ENCODE data around the gene HOXD13. TPM values are rescaled to one million over a fixed set of nuclear protein-coding genes. Genes with fewer than 3 reads are reported as not detected.

The HOXD13 gene
- total RNA-seq, 1 donor from 2014 or later: not detected

DNA sequence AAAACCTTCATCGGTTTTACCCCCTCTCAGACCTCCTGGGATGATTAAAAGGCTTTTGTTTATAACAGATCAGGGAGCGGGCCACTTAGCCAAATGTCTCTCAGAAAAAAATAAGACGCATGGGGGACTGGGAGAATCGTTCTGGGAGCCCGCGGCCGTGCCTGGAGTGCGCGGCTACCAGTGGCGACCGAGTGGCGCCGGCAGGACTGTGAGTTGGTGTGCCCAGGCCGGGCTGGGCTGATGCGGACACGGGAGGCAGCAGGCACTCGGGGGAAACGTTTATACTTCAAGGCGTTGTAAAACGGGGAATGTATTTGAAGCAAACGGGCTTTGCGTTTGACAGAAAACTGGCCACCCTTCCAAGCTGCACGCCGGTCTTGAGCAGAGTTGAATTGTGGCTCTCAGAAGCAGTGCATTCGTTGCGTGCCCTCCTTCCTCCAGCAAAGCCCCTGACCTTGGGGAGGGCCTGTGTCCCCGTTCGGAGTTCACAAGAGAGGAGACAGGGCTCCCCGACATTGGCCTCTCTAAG lies 19.4 kb downstream of the HOXD13 start:
- TF ChIP-seq, protein P1, sequence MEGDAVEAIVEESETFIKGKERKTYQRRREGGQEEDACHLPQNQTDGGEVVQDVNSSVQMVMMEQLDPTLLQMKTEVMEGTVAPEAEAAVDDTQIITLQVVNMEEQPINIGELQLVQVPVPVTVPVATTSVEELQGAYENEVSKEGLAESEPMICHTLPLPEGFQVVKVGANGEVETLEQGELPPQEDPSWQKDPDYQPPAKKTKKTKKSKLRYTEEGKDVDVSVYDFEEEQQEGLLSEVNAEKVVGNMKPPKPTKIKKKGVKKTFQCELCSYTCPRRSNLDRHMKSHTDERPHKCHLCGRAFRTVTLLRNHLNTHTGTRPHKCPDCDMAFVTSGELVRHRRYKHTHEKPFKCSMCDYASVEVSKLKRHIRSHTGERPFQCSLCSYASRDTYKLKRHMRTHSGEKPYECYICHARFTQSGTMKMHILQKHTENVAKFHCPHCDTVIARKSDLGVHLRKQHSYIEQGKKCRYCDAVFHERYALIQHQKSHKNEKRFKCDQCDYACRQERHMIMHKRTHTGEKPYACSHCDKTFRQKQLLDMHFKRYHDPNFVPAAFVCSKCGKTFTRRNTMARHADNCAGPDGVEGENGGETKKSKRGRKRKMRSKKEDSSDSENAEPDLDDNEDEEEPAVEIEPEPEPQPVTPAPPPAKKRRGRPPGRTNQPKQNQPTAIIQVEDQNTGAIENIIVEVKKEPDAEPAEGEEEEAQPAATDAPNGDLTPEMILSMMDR (IDR thresholded peaks at IDR 0.05): no peak
- intact Hi-C loops (cut with DNase I): no loop called here
- H3K4me3 ChIP-seq: no peak overlapping the region
- DNase-seq (ENCODE audit: low spot score in 2 of 2): peak in 1 of 2 donors; percentile 58
- H3K27me3 ChIP-seq: peaks cover 60% of the 10 kb centered on the region
- H3K4me1 ChIP-seq: peaks cover 0 to 12% of the 10 kb centered on the region in 2 donors
- H3K27ac ChIP-seq: no peak overlapping the region
- no peaks in the 10 kb centered on the region for H3K36me3 ChIP-seq
- H3K9me3 ChIP-seq: no peaks in the 10 kb centered on the region

DNA sequence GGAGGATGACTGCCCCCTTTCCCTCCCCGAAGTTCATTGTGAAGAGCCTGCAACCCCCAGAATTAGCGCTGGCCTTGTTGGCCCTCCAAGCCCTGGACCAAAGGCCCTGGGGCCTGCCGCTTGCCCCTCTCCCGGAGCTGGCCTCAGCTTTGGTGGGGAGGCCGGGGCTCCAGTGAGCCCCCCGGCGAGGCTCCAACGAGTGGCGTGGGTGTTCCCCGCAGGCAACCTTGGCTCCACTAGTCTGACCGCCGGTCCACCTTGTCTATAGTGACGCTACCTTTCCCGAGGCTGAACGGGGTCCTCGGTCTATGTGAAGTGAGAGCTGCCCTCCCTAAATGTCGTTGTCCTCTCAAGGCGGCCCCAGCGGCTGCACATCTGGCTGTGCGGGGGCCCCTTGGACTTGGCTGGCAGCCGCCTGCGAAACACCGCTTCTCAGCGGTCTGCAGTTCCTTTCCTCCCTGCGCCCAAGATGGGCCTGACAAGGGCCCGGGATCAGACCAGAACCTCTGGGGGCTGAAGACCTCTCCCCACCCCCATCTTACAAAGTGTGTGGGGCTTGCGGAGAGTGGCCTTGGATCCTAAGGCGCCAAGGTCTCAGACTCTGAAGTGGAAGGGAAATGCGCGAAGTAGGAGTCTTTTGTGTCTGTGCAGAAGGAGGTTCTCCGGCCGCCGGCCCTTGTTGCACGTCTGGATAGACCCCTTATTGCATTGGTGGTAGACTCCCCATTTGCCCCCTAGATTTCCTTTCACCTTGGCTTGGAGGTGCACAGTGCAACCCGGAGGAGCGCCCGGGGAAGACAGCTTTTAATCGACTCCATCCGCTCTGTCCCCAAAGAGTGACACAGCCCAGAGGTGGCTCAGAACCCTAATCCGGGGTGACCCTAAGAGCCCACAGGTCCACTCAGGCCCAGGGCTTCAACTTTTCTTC lies 20.1 kb downstream of the HOXD13 start:
- H3K27me3 ChIP-seq: peaks cover 64% of the 10 kb centered on the region
- H3K4me1 ChIP-seq: peaks cover 0 to 9% of the 10 kb centered on the region in 2 donors
- no peaks in the 10 kb centered on the region for H3K36me3 ChIP-seq
- H3K9me3 ChIP-seq: no peaks in the 10 kb centered on the region
- intact Hi-C loops (cut with DNase I): no loop called here
- no peak for DNase-seq (ENCODE audit: low spot score in 2 of 2)
- TF ChIP-seq, protein P1 (IDR thresholded peaks at IDR 0.05): no peak
- no peak overlapping the region for H3K4me3 ChIP-seq
- no peak overlapping the region for H3K27ac ChIP-seq

DNA sequence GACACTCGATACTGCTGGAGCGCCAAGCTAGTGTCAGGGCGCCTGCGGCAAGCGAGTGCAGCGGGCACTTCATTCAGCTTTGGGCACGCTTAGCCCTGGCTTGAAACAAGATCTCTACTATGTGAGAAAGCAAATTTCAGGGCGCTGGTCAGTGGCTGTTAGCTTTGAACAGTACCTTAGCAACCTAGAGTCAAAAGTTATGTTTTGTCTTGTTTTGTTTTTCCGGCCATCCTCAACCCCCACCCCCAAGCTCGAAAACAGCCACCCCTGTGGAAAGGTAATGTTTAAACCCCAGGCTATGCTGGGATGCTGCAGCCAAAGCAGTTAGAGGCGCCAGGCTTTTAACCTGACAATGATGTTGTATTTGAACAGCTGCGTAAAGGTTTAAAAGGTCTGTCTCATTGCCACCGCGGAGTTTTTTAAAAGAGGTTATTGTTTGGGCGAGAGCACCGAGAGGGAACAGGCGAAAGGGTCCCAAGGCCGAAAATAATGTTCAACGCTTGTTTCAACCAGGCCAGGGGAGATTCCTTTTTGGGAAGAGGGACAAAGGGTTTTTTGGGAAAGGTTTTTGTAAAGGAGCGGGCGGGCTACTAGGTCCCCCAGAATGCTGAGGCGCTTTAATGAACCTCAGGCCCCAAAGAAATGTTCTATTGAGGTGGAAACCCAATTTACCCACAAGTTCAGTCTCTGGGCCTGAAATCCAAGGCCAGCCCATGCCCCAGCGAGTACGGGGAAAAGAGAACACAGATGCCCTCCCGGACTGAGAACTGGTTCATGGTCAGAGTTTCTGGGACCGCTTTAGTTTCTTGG lies 21.8 kb downstream of the HOXD13 start:
- Histone ChIP-seq H3K4me1 (peaks cover 0 to 5% of the 10 kb centered on the region in 2 donors), H3K27me3 (peaks cover 56% of the 10 kb centered on the region)
- intact Hi-C loops (cut with DNase I): no loop called here

DNA sequence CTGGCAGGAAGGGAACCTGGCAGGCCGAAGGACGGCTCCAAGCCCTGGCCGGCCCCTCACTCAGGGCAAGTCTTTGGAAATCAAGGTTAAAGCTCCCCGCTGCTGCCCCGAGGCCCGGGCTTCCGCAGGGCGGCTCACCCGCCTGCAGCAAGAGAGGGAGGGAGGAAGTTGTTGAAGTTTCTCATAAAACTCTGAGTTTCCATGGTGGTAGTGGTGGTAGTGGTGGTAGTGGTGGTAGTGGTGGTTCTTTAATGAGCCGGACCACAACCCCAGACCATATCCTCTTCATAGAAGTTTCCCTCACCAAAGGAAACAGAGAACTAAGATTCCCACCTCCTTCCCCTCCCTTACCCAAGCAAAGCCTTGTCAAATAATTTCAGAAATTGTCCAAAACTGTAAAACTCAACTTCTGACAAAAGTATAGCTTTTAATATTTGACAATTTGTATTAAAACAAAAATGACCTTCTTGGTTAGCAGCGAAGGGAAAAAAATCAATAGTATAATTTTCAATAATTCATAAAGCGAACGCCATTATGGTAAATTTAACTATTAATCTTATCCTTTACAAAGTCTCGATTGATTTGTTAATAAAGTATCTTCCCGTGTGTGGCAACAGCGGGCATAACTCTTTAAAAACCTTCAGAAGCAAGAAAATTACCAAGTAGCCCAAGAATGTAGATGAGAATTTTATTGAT lies 22.6 kb downstream of the HOXD13 start:
- Histone ChIP-seq H3K36me3 (no peaks in the 10 kb centered on the region), H3K4me3 (no peak overlapping the region), H3K9me3 (no peaks in the 10 kb centered on the region), H3K27ac (no peak overlapping the region), H3K27me3 (peaks cover 48% of the 10 kb centered on the region), H3K4me1 (peaks cover 0 to 5% of the 10 kb centered on the region in 2 donors)
- intact Hi-C loops (cut with DNase I): no loop called here
- TF ChIP-seq, protein P1 (IDR thresholded peaks at IDR 0.05): no peak
- no peak for DNase-seq (ENCODE audit: low spot score in 2 of 2)

More for the DNA sequence above, 21.8 kb downstream of the HOXD13 start:
- no peak overlapping the region for H3K27ac ChIP-seq
- TF ChIP-seq, protein P1 (IDR thresholded peaks at IDR 0.05): no peak
- no peaks in the 10 kb centered on the region for H3K36me3 ChIP-seq
- H3K9me3 ChIP-seq: no peaks in the 10 kb centered on the region
- H3K4me3 ChIP-seq: no peak overlapping the region
- DNase-seq (ENCODE audit: low spot score in 2 of 2): no peak
